Sigmoid colon (tissue), 7 donors: ENCODE data around the gene LRP1B. TPM values are rescaled to one million over a fixed set of nuclear protein-coding genes. Genes with fewer than 3 reads are reported as not detected.

Source experiments
- DNase-seq: peaks from one replicate; pipeline ENCODE4 v3.0.0-alpha.2; 2019
- H3K27ac ChIP-seq, 4 donors: fragments of 200-600 bp; sonication (generic); one replicate each; pipeline ENCODE4 v1.5.1; 2016 to 2019; ENCODE audit warnings: mild to moderate bottlenecking in 1 of 4
- H3K27me3 ChIP-seq, 3 donors: fragments of 200-600 bp; sonication (generic); one replicate each; pipeline ENCODE4 v1.5.1; 2019; ENCODE audit warnings: mild to moderate bottlenecking in 1 of 3
- H3K36me3 ChIP-seq, 4 donors: fragments of 200-600 bp; sonication (generic); one replicate each; pipeline ENCODE4 v1.5.1; 2016 to 2019
- H3K4me1 ChIP-seq, 4 donors: fragments of 200-600 bp; sonication (generic); one replicate each; pipeline ENCODE4 v1.5.1; 2017 to 2019
- H3K4me3 ChIP-seq, 4 donors: fragments of 200-600 bp; sonication (generic); one replicate each; pipeline ENCODE4 v1.5.1; 2017 to 2019; ENCODE audit warnings: mild to moderate bottlenecking in 2 of 4, moderate library complexity in 1 of 4
- H3K9me3 ChIP-seq, 4 donors: fragments of 200-600 bp in 3 of 4; sonication (generic) in 3 of 4; one replicate each; pipeline versions ENCODE4 v1.5.1 to v1.6.1; 2013 to 2019
- EP300 ChIP-seq, 4 donors: sonication (generic); formaldehyde crosslinking; IDR thresholded peaks; one replicate each; pipeline ENCODE4 v1.6.1; 2017; ENCODE audit warnings: antibody characterized with exemption in 4 of 4
- POLR2A ChIP-seq, 2 donors: fragments of 450-650 bp; IDR thresholded peaks; one replicate each; pipeline ENCODE4 v1.6.1; 2016; ENCODE audit warnings: antibody characterized with exemption in 2 of 2, mild to moderate bottlenecking in 2 of 2, moderate library complexity in 2 of 2
- POLR2AphosphoS5 ChIP-seq, 4 donors: sonication (generic); formaldehyde crosslinking; IDR thresholded peaks; one replicate each; pipeline ENCODE4 v1.6.1; 2017; ENCODE audit warnings: antibody characterized with exemption in 4 of 4
- WGBS, 2 donors: extraction: QIAGEN DNeasy Blood & Tissue Kit; methylation state at CpG; one replicate each; pipeline ENCODE4 v1.1.7; 2013; 5-methylcytosine and 5-hydroxymethylcytosine counted together
- intact Hi-C: fragments of 100-400 bp; cut with DNase I; formaldehyde crosslinking; loops from one replicate; pipeline ENCODE4 v1.15.1; 2023
- polyA plus RNA-seq, 3 donors: library from polyadenylated mRNA; stranded (reverse); fragments of 200-250 nt; gene quantifications; one replicate each; pipeline ENCODE4 v1.2.3, GENCODE V29; 2013
- total RNA-seq, 4 donors: library from RNA; depleted of rRNA; stranded (reverse); fragments of >200 nt; gene quantifications; one replicate each; pipeline ENCODE4 v1.1.0, GENCODE V29; 2016
- TF ChIP-seq, protein P1 (sequence below), 4 experiments: fragments of 450-650 bp in 3 of 4; fragments of 200-600 bp in 1 of 4; IDR thresholded peaks; one replicate each; pipeline ENCODE4 v1.5.1; 2016 to 2019; ENCODE audit warnings: antibody characterized with exemption in 4 of 4, mild to moderate bottlenecking in 3 of 4, moderate library complexity in 2 of 4
- donor health status: healthy with polysubstance abuse.
- donor health status: Bipolar disorder and iron deficiency.
- donor health status: healthy.

Gene LRP1B
- total and polyA plus RNA-seq, 7 donors, result 0.06 to 5.1 (median 2.0) TPM; not detected in 1

DNA sequence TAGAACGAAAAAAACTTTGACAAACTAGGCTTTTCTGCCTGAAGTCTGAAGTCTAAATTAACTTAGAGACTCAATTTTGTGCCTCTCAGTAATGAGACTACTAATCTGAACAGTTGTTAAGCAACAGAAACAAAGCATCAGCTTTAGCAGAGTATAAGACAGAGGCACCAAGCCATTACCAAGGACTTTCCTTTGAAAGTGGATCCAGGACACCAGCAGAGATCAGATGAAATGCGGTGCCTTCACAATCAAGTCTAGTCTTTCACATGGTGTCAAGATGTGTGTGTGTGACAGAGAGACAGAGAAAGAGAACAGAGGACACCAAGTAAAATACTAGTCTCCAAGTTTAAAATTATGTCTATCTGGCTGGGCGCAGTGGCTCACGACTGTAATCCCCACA lies 1502.9 kb downstream of the LRP1B start:
- no peaks in the 10 kb centered on the region for H3K36me3 ChIP-seq
- no peak overlapping the region for H3K4me3 ChIP-seq
- no peaks in the 10 kb centered on the region for H3K9me3 ChIP-seq
- DNase-seq, result no peak
- TF ChIP-seq POLR2AphosphoS5 (IDR thresholded peaks at IDR 0.05) (no peak), POLR2A (IDR thresholded peaks at IDR 0.05) (no peak), EP300 (IDR thresholded peaks at IDR 0.05) (no peak)
- TF ChIP-seq, protein P1, sequence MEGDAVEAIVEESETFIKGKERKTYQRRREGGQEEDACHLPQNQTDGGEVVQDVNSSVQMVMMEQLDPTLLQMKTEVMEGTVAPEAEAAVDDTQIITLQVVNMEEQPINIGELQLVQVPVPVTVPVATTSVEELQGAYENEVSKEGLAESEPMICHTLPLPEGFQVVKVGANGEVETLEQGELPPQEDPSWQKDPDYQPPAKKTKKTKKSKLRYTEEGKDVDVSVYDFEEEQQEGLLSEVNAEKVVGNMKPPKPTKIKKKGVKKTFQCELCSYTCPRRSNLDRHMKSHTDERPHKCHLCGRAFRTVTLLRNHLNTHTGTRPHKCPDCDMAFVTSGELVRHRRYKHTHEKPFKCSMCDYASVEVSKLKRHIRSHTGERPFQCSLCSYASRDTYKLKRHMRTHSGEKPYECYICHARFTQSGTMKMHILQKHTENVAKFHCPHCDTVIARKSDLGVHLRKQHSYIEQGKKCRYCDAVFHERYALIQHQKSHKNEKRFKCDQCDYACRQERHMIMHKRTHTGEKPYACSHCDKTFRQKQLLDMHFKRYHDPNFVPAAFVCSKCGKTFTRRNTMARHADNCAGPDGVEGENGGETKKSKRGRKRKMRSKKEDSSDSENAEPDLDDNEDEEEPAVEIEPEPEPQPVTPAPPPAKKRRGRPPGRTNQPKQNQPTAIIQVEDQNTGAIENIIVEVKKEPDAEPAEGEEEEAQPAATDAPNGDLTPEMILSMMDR (IDR thresholded peaks at IDR 0.05), result no peak
- intact Hi-C loops, result no loop called here
- 94% methylated on average over 4 of the region's 4 CpGs for WGBS, 2 donors
- no peaks in the 10 kb centered on the region for H3K27me3 ChIP-seq
- H3K4me1 ChIP-seq, result no peaks in the 10 kb centered on the region
- H3K27ac ChIP-seq, result no peak overlapping the region

DNA sequence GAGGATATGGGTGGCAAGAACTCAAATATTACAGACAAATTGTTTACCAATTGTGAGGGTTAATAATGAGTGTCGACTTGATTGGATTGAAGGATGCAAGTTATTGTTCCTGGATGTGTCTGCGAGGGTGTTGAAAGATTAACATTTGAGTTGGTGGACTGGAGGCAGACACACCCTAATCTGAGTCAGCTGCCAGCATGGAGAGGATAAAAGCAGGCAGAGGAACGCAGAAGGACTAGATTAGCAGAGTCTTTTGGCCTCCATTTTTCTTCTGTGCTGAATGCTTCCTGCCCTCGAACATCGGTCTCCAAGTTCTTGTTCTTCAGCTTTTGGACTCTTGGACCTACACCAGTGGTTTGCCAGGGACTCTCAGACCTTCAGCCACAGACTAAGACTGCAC lies 1503.7 kb downstream of the LRP1B start:
- TF ChIP-seq, protein P1 (IDR thresholded peaks at IDR 0.05), result no peak
- Histone ChIP-seq H3K27ac (no peak overlapping the region), H3K4me1 (no peaks in the 10 kb centered on the region), H3K27me3 (no peaks in the 10 kb centered on the region), H3K36me3 (no peaks in the 10 kb centered on the region), H3K4me3 (no peak overlapping the region), H3K9me3 (no peaks in the 10 kb centered on the region)
- WGBS, 2 donors, result 73 to 89% methylated on average over 5 of the region's 5 CpGs
- no peak for DNase-seq
- intact Hi-C loops, result no loop called here

DNA sequence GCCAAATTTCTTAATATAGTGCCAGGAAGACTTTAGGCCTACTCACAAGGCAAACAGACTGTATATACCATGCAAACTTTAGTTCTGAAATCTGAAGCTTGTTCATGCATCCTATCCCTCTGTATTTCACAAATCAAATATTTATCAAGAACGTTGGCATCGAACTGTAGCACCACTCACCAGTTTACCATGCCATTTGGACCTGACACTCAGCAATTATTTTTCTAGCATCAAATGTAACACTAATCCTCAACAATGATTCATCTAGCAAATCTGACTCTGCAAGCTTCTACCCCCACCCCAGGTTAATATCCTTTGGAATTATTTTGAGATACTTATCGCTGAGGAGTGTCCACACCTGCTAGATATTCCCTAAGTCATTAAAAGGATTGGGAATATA lies 1506.6 kb downstream of the LRP1B start:
- Histone ChIP-seq H3K27me3 (no peaks in the 10 kb centered on the region), H3K9me3 (no peaks in the 10 kb centered on the region), H3K4me3 (no peak overlapping the region), H3K36me3 (no peaks in the 10 kb centered on the region), H3K27ac (no peak overlapping the region), H3K4me1 (no peaks in the 10 kb centered on the region)
- no peak for DNase-seq
- TF ChIP-seq POLR2AphosphoS5 (IDR thresholded peaks at IDR 0.05), result no peak
- no peak for TF ChIP-seq POLR2A (IDR thresholded peaks at IDR 0.05)
- TF ChIP-seq, protein P1 (IDR thresholded peaks at IDR 0.05), result no peak
- no peak for TF ChIP-seq EP300 (IDR thresholded peaks at IDR 0.05)
- intact Hi-C loops, result no loop called here
- WGBS, 2 donors, result 83 to 89% methylated on average over 3 of the region's 3 CpGs

DNA sequence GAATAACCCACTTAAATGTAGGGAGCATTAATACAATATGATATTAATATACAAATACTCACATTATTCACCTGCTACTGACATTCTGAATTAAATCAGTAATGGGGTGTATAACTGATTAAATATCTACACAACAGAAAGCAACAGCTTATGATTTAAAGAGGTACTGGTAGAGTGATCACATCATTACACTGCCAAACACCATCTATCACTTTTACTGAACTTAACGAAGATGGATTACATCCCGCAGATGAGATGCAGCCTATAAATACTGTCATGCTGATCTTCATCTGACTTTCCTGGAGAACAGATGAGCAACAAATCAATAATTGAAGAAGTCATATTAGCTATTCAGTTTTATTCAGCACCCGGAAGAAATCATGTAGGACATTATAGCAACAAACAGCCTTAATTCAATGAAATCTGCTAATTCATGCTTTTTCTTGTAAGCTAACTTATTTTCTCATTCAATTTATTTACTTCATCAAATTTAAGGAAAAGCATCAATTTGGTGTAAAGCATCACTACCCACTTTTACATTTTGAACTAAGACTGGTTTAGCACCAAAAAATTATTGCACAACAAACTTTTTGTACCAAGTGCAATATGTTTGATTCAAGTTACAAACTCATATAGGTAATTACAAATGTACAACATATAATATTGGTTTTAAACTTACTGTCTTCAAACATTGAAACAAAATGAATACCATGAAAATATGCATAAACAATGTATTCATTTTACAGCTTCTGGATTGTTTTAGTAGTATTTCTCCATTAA lies 1509.0 kb downstream of the LRP1B start:
- intact Hi-C loops, result no loop called here
- H3K4me3 ChIP-seq, result no peak overlapping the region
- 79 to 89% methylated on average over 3 of the region's 3 CpGs for WGBS, 2 donors
- H3K27me3 ChIP-seq, result no peaks in the 10 kb centered on the region
- H3K36me3 ChIP-seq, result no peaks in the 10 kb centered on the region
- no peak overlapping the region for H3K27ac ChIP-seq
- H3K4me1 ChIP-seq, result no peaks in the 10 kb centered on the region
- no peaks in the 10 kb centered on the region for H3K9me3 ChIP-seq
- no peak for DNase-seq
- TF ChIP-seq, protein P1 (IDR thresholded peaks at IDR 0.05), result no peak
- TF ChIP-seq EP300 (IDR thresholded peaks at IDR 0.05), result no peak
- TF ChIP-seq POLR2A (IDR thresholded peaks at IDR 0.05), result no peak
- TF ChIP-seq POLR2AphosphoS5 (IDR thresholded peaks at IDR 0.05), result no peak

DNA sequence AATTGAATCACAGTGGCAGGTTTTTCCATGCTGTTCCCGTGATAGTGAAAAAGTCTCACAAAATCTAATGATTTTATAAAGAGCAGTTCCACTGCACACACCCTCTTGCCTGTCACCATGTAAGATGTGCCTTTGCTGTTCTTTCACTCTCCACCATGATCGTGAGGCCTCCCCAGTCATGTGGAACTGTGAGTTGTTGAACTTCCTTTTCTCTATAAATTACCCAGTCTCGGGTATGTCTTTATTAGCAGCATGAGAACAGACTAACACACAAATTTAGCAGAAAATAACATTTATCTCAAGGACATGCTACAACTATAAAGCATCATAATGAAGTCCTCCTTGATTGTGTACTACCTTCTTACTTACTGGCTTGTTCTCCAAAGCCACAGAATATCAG lies 1526.0 kb downstream of the LRP1B start:
- Histone ChIP-seq H3K4me1 (no peaks in the 10 kb centered on the region), H3K27me3 (no peaks in the 10 kb centered on the region), H3K4me3 (no peak overlapping the region), H3K9me3 (no peaks in the 10 kb centered on the region), H3K36me3 (no peaks in the 10 kb centered on the region), H3K27ac (no peak overlapping the region)
- TF ChIP-seq POLR2AphosphoS5 (IDR thresholded peaks at IDR 0.05) (no peak), EP300 (IDR thresholded peaks at IDR 0.05) (no peak), POLR2A (IDR thresholded peaks at IDR 0.05) (no peak)
- TF ChIP-seq, protein P1 (IDR thresholded peaks at IDR 0.05), result no peak
- no peak for DNase-seq
- intact Hi-C loops, result no loop called here
- 63 to 77% methylated on average over 3 of the region's 3 CpGs for WGBS, 2 donors
